A549 treated with Hydrocortisone at 1 μM for 4 hours (cell line): Measurements from ENCODE around the gene FSIP2. TPM values are rescaled to one million over a fixed set of nuclear protein-coding genes. Genes with fewer than 3 reads are reported as not detected.

Experiments
- total RNA-seq: library from RNA; stranded (reverse); fragments of 200-300 nt; extraction: Qiagen RNA extraction; gene quantifications from 5 replicates; pipeline ENCODE4 v1.2.3, GENCODE V29; 2022

Gene FSIP2
- 0.02 TPM in 1 of 5 replicates, not detected in the others for total RNA-seq

GRCh38 chr2:185738679-185739472, at the start of gene FSIP2:
FSIP2 (plus strand) TSS chr2:185738804; CDS start chr2:185738895, 91 bp downstream.

